ENCODE results near the gene ERICH6B. TPM values are rescaled to one million over a fixed set of nuclear protein-coding genes. Genes with fewer than 3 reads are reported as not detected.

ERICH6B gene
- total RNA-seq, 1 donor from 2014 or later: not detected

- H3K4me2 ChIP-seq (ENCODE audit: low read length): no peak overlapping the region
- H2AFZ ChIP-seq (ENCODE audit: low read depth, low read length): no peak overlapping the region
- H3K79me2 ChIP-seq (ENCODE audit: insufficient read depth, low read length): no peaks in the 10 kb centered on the region
- no peak for TF ChIP-seq EZH2 (IDR thresholded peaks at IDR 0.05; ENCODE audit: insufficient read depth, low read length)
- no peak for TF ChIP-seq CTCF (IDR thresholded peaks at IDR 0.05; ENCODE audit: insufficient read depth, low read depth, low read length)
- H3K27me3 ChIP-seq (ENCODE audit: insufficient read depth, low read length): no peaks in the 10 kb centered on the region
- peaks cover 17% of the 10 kb centered on the region for H3K36me3 Mint-ChIP-seq (ENCODE audit: low read depth, unreplicated experiment)
- no peaks in the 10 kb centered on the region for H3K9me3 ChIP-seq (ENCODE audit: insufficient read depth, low read depth, low read length)
- no peaks in the 10 kb centered on the region for H3K9me3 Mint-ChIP-seq (ENCODE audit: unreplicated experiment)
- DNase-seq (ENCODE audit: low read depth): peak; percentile 24
- FAIRE-seq: peak; percentile 23
- H4K20me1 ChIP-seq (ENCODE audit: insufficient read depth, low read length): peaks cover 33% of the 10 kb centered on the region
- H3K9ac ChIP-seq (ENCODE audit: low read length): peak overlapping the region; percentile 26
- H3K4me1 Mint-ChIP-seq (ENCODE audit: low read depth, unreplicated experiment): peaks cover 6% of the 10 kb centered on the region
- H3K4me1 ChIP-seq (ENCODE audit: insufficient read depth, low read length): no peaks in the 10 kb centered on the region
- no peaks in the 10 kb centered on the region for H3K27me3 Mint-ChIP-seq (ENCODE audit: low read depth, unreplicated experiment)
- peaks cover 47% of the 10 kb centered on the region for H3K36me3 ChIP-seq (ENCODE audit: insufficient read depth, low read length)
- H3K27ac Mint-ChIP-seq (ENCODE audit: unreplicated experiment): no peak overlapping the region
- no peak overlapping the region for H3K4me3 ChIP-seq (ENCODE audit: insufficient read depth, low read depth, low read length)
- H3K27ac ChIP-seq (ENCODE audit: low read depth, low read length): peak overlapping the region; percentile 41
- no peak overlapping the region for H3K4me3 Mint-ChIP-seq (ENCODE audit: unreplicated experiment)
These were observed 103.4 kb downstream of the ERICH6B start for GRCh38 chr13:45512098-45512496.

- DNase-seq (ENCODE audit: low read depth) (peak; percentile 34), FAIRE-seq (peak; percentile 97)
- H3K9me3 ChIP-seq (ENCODE audit: insufficient read depth, low read depth, low read length): no peaks in the 10 kb centered on the region
- H3K79me2 ChIP-seq (ENCODE audit: insufficient read depth, low read length): no peaks in the 10 kb centered on the region
- peak overlapping the region; percentile 26 for H3K9ac ChIP-seq (ENCODE audit: low read length)
- no peak overlapping the region for H3K4me2 ChIP-seq (ENCODE audit: low read length)
- H3K36me3 ChIP-seq (ENCODE audit: insufficient read depth, low read length): peaks cover 43% of the 10 kb centered on the region
- H3K4me3 ChIP-seq (ENCODE audit: insufficient read depth, low read depth, low read length): no peak overlapping the region
- peak overlapping the region; percentile 41 for H3K27ac ChIP-seq (ENCODE audit: low read depth, low read length)
- no peaks in the 10 kb centered on the region for H3K27me3 Mint-ChIP-seq (ENCODE audit: low read depth, unreplicated experiment)
- H4K20me1 ChIP-seq (ENCODE audit: insufficient read depth, low read length): peaks cover 37% of the 10 kb centered on the region
- no peak overlapping the region for H2AFZ ChIP-seq (ENCODE audit: low read depth, low read length)
- no peaks in the 10 kb centered on the region for H3K4me1 ChIP-seq (ENCODE audit: insufficient read depth, low read length)
- H3K9me3 Mint-ChIP-seq (ENCODE audit: unreplicated experiment): no peaks in the 10 kb centered on the region
- H3K4me1 Mint-ChIP-seq (ENCODE audit: low read depth, unreplicated experiment): peaks cover 5% of the 10 kb centered on the region
- no peaks in the 10 kb centered on the region for H3K27me3 ChIP-seq (ENCODE audit: insufficient read depth, low read length)
- no peak for TF ChIP-seq EZH2 (IDR thresholded peaks at IDR 0.05; ENCODE audit: insufficient read depth, low read length)
- TF ChIP-seq CTCF (IDR thresholded peaks at IDR 0.05; ENCODE audit: insufficient read depth, low read depth, low read length): peak; percentile 96
- H3K27ac Mint-ChIP-seq (ENCODE audit: unreplicated experiment): no peak overlapping the region
- no peak overlapping the region for H3K4me3 Mint-ChIP-seq (ENCODE audit: unreplicated experiment)
- peaks cover 20% of the 10 kb centered on the region for H3K36me3 Mint-ChIP-seq (ENCODE audit: low read depth, unreplicated experiment)
These were observed 104.0 kb downstream of the ERICH6B start for GRCh38 chr13:45511310-45512097.

- no peak overlapping the region for H3K27ac ChIP-seq (ENCODE audit: low read depth, low read length)
- Mint-ChIP-seq H3K4me1 (ENCODE audit: low read depth, unreplicated experiment) (peaks cover 3% of the 10 kb centered on the region), H3K9me3 (ENCODE audit: unreplicated experiment) (no peaks in the 10 kb centered on the region), H3K4me3 (ENCODE audit: unreplicated experiment) (no peak overlapping the region), H3K36me3 (ENCODE audit: low read depth, unreplicated experiment) (peaks cover 23% of the 10 kb centered on the region), H3K27ac (ENCODE audit: unreplicated experiment) (no peak overlapping the region), H3K27me3 (ENCODE audit: low read depth, unreplicated experiment) (no peaks in the 10 kb centered on the region)
- no peak overlapping the region for H2AFZ ChIP-seq (ENCODE audit: low read depth, low read length)
- DNase-seq (ENCODE audit: low read depth) (no peak), FAIRE-seq (no peak)
- peaks cover 45% of the 10 kb centered on the region for H4K20me1 ChIP-seq (ENCODE audit: insufficient read depth, low read length)
- no peak overlapping the region for H3K4me3 ChIP-seq (ENCODE audit: insufficient read depth, low read depth, low read length)
- peaks cover 35% of the 10 kb centered on the region for H3K36me3 ChIP-seq (ENCODE audit: insufficient read depth, low read length)
- no peaks in the 10 kb centered on the region for H3K27me3 ChIP-seq (ENCODE audit: insufficient read depth, low read length)
- no peak overlapping the region for H3K9ac ChIP-seq (ENCODE audit: low read length)
- no peak overlapping the region for H3K4me2 ChIP-seq (ENCODE audit: low read length)
- TF ChIP-seq EZH2 (IDR thresholded peaks at IDR 0.05; ENCODE audit: insufficient read depth, low read length) (no peak), CTCF (IDR thresholded peaks at IDR 0.05; ENCODE audit: insufficient read depth, low read depth, low read length) (no peak)
- no peaks in the 10 kb centered on the region for H3K79me2 ChIP-seq (ENCODE audit: insufficient read depth, low read length)
- H3K4me1 ChIP-seq (ENCODE audit: insufficient read depth, low read length): no peaks in the 10 kb centered on the region
- H3K9me3 ChIP-seq (ENCODE audit: insufficient read depth, low read depth, low read length): no peaks in the 10 kb centered on the region
These were observed 104.9 kb downstream of the ERICH6B start for GRCh38 chr13:45510672-45511071.
